Fibroblast of pulmonary artery (primary cell): ENCODE results near the gene CSNK1G1.
"Not testable (repeated sequence)": the region's sequence is repeated elsewhere in the genome, so short reads cannot be mapped to it uniquely, and the experiment has no call there.

Source experiments
- DNase-seq: peaks from one replicate; pipeline ENCODE4 v3.0.0-alpha.2; 2010; ENCODE audit warnings: low read depth
- H3K4me3 ChIP-seq: replicated peaks from 2 replicates; pipeline ENCODE4 v1.5.1; 2011; ENCODE audit warnings: low read depth, mild to moderate bottlenecking, control low read depth, low read length, moderate library complexity
- TF ChIP-seq, protein P1 (sequence below): IDR thresholded peaks from 2 replicates; pipeline ENCODE4 v1.5.1; 2011; ENCODE audit warnings: mild to moderate bottlenecking, control low read depth, low read length, inconsistent platforms; ENCODE audit errors: missing control alignments

The CSNK1G1 gene

DNA sequence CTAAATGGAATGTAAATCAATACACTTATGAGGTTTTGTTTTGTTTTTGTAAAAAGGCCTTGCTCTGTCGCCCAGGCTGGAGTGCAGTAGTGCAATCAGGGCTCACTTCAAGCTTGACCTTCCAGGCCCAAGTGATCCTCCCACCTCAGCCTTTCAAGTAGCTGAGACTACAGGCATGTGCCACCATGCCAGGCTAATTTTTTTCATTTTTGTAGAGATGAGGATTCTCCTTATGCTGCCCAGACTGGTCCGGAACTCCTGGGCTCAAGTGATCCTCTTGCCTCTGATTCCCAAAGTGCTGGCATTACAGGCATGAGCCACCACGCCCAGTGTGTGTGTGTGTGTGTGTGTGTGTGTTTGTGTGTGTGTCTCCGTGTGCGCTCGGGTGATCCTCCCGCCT is 30.3 kb upstream of the CSNK1G1 start:
- no peak overlapping the region for H3K4me3 ChIP-seq
- TF ChIP-seq, protein P1, sequence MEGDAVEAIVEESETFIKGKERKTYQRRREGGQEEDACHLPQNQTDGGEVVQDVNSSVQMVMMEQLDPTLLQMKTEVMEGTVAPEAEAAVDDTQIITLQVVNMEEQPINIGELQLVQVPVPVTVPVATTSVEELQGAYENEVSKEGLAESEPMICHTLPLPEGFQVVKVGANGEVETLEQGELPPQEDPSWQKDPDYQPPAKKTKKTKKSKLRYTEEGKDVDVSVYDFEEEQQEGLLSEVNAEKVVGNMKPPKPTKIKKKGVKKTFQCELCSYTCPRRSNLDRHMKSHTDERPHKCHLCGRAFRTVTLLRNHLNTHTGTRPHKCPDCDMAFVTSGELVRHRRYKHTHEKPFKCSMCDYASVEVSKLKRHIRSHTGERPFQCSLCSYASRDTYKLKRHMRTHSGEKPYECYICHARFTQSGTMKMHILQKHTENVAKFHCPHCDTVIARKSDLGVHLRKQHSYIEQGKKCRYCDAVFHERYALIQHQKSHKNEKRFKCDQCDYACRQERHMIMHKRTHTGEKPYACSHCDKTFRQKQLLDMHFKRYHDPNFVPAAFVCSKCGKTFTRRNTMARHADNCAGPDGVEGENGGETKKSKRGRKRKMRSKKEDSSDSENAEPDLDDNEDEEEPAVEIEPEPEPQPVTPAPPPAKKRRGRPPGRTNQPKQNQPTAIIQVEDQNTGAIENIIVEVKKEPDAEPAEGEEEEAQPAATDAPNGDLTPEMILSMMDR = no peak
- no peak for DNase-seq

DNA sequence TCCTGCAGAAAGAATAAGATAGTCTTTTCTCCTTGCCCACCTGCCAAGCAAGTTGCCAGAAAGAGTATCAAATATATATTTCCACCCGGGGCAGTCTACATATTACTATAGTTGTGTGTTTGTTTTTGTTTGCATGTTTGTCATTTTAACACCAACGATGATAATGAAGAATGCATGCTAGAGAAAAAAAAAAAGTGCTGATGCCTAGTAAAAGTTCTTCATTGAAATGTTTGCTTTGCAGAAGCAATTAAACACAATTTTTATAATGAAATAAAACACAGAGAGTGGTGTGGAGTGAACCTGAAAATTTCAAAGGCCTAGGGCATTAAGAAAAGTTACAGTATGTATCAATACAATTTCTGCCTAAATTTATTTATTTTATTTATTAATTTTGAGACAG is 27.8 kb upstream of the CSNK1G1 start:
- no peak overlapping the region for H3K4me3 ChIP-seq
- no peak for DNase-seq
- TF ChIP-seq, protein P1 = no peak

DNA sequence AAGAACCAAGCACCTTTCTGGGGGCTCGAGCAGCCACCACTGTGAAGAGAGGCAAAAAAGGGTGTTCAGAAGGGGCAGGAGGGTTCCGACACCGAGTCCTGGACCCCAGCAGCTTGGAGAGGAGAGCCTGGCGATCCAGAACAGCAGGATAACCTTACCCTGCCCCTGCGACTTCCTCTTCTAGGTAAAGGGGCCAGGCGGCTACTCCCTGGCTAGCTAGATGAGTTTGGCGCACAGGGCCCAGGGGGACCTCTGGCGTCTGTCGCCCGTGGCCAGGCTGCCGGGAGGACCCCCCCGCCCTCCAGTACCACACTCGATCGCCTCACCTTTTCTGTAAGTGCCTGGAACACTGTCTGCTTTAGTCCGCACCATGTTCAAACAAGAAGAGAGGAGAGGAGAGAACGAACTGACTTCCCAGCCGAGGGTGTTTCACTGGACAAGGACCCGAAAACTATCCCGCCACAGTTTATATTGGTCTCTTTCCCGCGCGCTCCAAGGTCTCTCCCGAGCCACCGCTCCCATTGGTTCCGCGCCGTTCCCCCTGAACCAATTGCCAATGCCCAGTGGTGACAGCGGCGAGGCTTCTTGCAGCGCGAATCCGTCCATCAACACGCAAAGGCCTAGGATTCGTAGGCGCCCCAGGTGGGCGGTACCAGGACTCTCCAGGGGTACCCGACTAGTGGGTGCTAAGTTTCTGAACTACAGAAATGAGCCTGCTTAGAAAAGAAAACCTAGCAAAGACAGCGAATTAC is 25.2 kb upstream of the CSNK1G1 start, which contains the start of gene PCLAF:
TSS of gene PCLAF (minus strand) at position 442 of the 752 bp plus-strand sequence. CDS start at position 372, 70 bp downstream.
- peak within 1 kb of the TSS; percentile 77 for H3K4me3 ChIP-seq
- TF ChIP-seq, protein P1 = no peak
- peak; percentile 95 for DNase-seq

GRCh38 chr15:64380130-64380870 is 24.3 kb upstream of the CSNK1G1 start:
- DNase-seq = not testable (repeated sequence)

DNA sequence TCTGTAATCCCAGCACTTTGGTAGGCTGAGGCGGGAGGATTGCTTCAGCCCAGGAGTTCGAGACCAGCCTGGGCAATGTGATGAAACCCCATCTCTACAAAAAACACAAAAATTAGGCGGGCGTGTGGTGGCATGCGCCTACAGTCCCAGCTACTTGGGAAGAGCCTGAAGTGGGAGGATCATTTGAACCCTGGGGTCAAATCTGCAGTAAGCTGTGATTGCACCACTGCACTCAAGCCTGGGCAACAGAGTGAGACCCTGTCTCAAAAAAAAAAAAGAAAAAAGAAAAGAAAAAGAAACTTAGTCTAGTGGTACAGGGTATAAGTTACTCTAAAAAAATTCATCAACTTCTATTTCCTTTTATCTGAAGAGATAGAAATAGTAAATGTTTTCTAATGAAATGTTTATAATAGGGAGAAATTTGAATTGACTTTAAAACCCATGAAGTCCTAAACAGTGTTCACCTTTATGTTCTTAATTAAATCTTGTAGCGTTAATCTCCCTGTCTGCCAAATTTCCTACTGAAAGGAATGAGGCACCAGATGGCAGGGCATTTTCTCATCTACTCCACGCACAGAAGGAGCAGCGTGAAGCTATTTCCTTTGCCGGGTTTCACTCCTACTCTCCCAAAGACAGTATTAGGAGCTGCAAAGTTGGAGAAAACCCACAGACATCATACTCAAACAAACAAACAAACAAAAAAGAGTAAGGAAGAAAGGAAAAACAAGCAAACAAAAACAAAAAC is 23.4 kb upstream of the CSNK1G1 start:
- TF ChIP-seq, protein P1 = no peak
- no peak for DNase-seq
- H3K4me3 ChIP-seq = no peak overlapping the region

More at GRCh38 chr15:64380130-64380870, 24.3 kb upstream of the CSNK1G1 start:
- peak overlapping the region; percentile 77 for H3K4me3 ChIP-seq

GRCh38 chr15:64373360-64373759 is 17.4 kb upstream of the CSNK1G1 start:
- H3K4me3 ChIP-seq = no peak overlapping the region
- TF ChIP-seq, protein P1 = no peak
- no peak for DNase-seq

DNA sequence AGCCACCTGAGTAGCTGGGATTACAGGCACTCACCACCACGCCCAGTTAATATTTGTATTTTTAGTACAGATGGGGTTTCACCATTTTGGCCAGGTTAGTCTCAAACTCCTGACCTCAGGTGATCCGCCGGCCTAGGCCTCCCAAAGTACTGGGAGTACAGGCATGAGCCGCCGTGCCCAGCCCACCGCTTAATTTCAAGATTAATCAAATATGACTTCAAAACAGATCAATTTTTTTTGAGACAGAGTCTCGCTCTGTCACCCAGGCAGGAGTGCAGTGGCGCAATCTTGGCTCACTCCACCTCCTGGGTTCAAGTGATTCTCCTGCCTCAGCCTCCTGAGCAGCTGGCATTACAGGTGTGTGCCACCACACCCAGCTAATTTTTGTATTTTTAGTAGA is 15.4 kb upstream of the CSNK1G1 start:
- not testable (repeated sequence) for DNase-seq, H3K4me3 ChIP-seq
